ENCODE data around the gene FRAS1. TPM values are rescaled to one million over a fixed set of nuclear protein-coding genes. Genes with fewer than 3 reads are reported as not detected.
"Not testable (repeated sequence)": the region's sequence is repeated elsewhere in the genome, so short reads cannot be mapped to it uniquely, and the experiment has no call there.

The FRAS1 gene
- 10 to 100 TPM in 1 of 4 donors, 1 to 10 TPM in 3; 1.0 to 32.5 (median 3.3) TPM for total RNA-seq

GRCh38 chr4:78057135-78057599, at the start of gene FRAS1:
Gene FRAS1, plus strand, starts transcription at chr4:78057323. Its CDS starts 687 bp downstream, at chr4:78058010.
- intact Hi-C loops (cut with DNase I; ENCODE audit: low total_unique reads): no loop called here
- peak within 1 kb of the TSS; percentile 5 to 51 for H3K27ac ChIP-seq
- no peaks in the 10 kb centered on the region for H3K4me1 ChIP-seq
- H3K36me3 ChIP-seq: no peaks in the 10 kb centered on the region
- TF ChIP-seq CTCF (IDR thresholded peaks at IDR 0.05) (no peak), POLR2A (IDR thresholded peaks at IDR 0.05) (no peak)
- H3K9me3 ChIP-seq: no peaks in the 10 kb centered on the region
- H3K27me3 ChIP-seq: no peaks in the 10 kb centered on the region
- peak within 1 kb of the TSS; percentile 36 to 46 for H3K4me3 ChIP-seq
- DNase-seq: peak; percentile 13 to 14

GRCh38 chr4:78011003-78011402, 46.1 kb upstream of the FRAS1 start:
- intact Hi-C loops (cut with DNase I; ENCODE audit: low total_unique reads); H3K27ac ChIP-seq; H3K36me3 ChIP-seq; H3K4me1 ChIP-seq; H3K27me3 ChIP-seq; DNase-seq; H3K9me3 ChIP-seq; H3K4me3 ChIP-seq: not testable (repeated sequence)

- no peaks in the 10 kb centered on the region for H3K4me1 ChIP-seq
- no peaks in the 10 kb centered on the region for H3K9me3 ChIP-seq
- H3K4me3 ChIP-seq: no peak overlapping the region
- H3K27ac ChIP-seq: no peak overlapping the region
- DNase-seq: no peak
- no peaks in the 10 kb centered on the region for H3K36me3 ChIP-seq
- intact Hi-C loops (cut with DNase I; ENCODE audit: low total_unique reads): no loop called here
- TF ChIP-seq POLR2A (IDR thresholded peaks at IDR 0.05): no peak
- no peak for TF ChIP-seq CTCF (IDR thresholded peaks at IDR 0.05)
- H3K27me3 ChIP-seq: no peaks in the 10 kb centered on the region
Measured at GRCh38 chr4:78014889-78015886, 41.9 kb upstream of the FRAS1 start.

- no peak overlapping the region for H3K27ac ChIP-seq
- no peaks in the 10 kb centered on the region for H3K27me3 ChIP-seq
- no peak overlapping the region for H3K4me3 ChIP-seq
- H3K4me1 ChIP-seq: no peaks in the 10 kb centered on the region
- H3K9me3 ChIP-seq: no peaks in the 10 kb centered on the region
- DNase-seq: no peak
- intact Hi-C loops (cut with DNase I; ENCODE audit: low total_unique reads): no loop called here
- TF ChIP-seq POLR2A (IDR thresholded peaks at IDR 0.05) (no peak), CTCF (IDR thresholded peaks at IDR 0.05) (no peak)
- no peaks in the 10 kb centered on the region for H3K36me3 ChIP-seq
Measured at GRCh38 chr4:78018271-78019049, 38.7 kb upstream of the FRAS1 start.

- intact Hi-C loops (cut with DNase I; ENCODE audit: low total_unique reads): no loop called here
- no peak for DNase-seq
- H3K27ac ChIP-seq: no peak overlapping the region
Measured at GRCh38 chr4:78019414-78019813, 37.7 kb upstream of the FRAS1 start.

More at GRCh38 chr4:78019414-78019813, 37.7 kb upstream of the FRAS1 start:
- Histone ChIP-seq H3K4me3 (no peak overlapping the region), H3K27me3 (no peaks in the 10 kb centered on the region), H3K36me3 (no peaks in the 10 kb centered on the region), H3K9me3 (no peaks in the 10 kb centered on the region), H3K4me1 (no peaks in the 10 kb centered on the region)
- no peak for TF ChIP-seq CTCF (IDR thresholded peaks at IDR 0.05)
- no peak for TF ChIP-seq POLR2A (IDR thresholded peaks at IDR 0.05)

Measured in uterus (tissue), 4 donors.